ENCODE measurements around the gene RSBN1L.

GRCh38 chr7:77819021-77819420 is 122.8 kb downstream of the RSBN1L start:
- TF ChIP-seq CTCF (IDR thresholded peaks at IDR 0.05; ENCODE audit: insufficient read depth, low read depth, low read length) (no peak), EZH2 (IDR thresholded peaks at IDR 0.05; ENCODE audit: insufficient read depth, low read length) (no peak)

Data from astrocyte (in vitro differentiated cells and primary cell).